ENCODE data around the gene NT5C1B. TPM values are rescaled to one million over a fixed set of nuclear protein-coding genes. Genes with fewer than 3 reads are reported as not detected.

The NT5C1B gene
- total RNA-seq, 2 donors from 2014 or later = not detected

DNA sequence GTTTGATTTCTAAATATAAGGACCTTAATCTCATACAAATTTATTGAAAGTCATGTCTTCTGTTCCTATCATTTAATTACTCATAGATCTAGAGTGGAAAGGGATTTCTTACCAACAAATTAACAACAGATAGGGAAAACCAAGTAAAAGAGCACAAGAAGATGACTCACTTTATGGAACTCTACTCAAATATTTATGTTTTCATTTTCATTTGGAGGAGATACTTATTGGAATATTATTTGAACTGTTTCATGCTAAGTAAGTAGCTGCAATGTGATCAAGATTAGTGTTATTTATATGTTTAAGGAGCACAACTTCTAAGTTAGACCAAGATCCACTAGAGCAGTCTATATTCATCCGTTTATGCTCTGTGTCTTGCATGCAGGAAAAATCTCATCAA, 1.3 kb downstream of the NT5C1B start:
- Mint-ChIP-seq H3K27me3 (no peaks in the 10 kb centered on the region), H3K4me1 (no peaks in the 10 kb centered on the region), H3K4me3 (no peak overlapping the region), H3K27ac (no peak overlapping the region), H3K9me3 (peaks cover 5% of the 10 kb centered on the region), H3K36me3 (ENCODE audit: low read depth) (peaks cover 4% of the 10 kb centered on the region)
- ATAC-seq (replicated peaks) = no peak

DNA sequence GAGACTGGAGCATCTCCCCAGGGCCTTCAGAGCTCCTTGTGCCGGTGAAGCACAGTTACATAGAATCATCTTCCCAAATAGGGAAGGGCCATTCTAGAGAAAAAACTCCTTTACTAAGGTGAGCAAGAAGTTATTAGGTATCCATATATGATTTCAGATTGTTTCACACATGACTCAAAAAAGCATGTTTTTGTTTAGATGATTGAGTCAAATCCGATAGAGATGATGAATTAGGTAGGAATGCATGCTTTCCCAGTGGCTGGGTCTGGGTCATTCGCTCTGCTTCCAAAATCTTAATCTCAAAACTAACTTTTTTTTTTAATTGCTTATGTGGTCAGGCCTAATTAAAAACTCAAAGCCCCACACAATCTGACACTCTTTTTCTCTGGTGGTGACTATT, 3.8 kb downstream of the NT5C1B start:
- Mint-ChIP-seq H3K36me3 (ENCODE audit: low read depth) (peaks cover 4% of the 10 kb centered on the region), H3K4me1 (no peaks in the 10 kb centered on the region), H3K27ac (no peak overlapping the region), H3K27me3 (no peaks in the 10 kb centered on the region), H3K4me3 (no peak overlapping the region), H3K9me3 (peaks cover 5% of the 10 kb centered on the region)
- ATAC-seq (replicated peaks) = no peak

DNA sequence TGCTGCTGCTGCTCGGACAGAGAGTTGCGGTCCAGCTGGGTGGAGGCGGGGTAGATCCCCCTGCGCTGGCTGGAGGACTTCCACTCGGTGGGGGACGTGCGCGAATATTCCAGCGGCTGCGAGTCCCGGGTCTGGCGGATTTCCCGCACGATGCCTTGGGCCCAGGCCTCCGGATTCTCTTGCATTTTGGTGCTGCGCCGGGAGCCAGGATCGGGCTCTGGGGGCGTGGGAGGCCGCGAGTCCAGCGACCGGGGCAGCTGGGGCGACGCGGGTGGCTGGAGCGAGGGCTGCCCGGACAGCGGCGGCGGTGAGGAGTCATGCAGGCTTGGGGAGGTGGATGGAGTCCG, 4.8 kb downstream of the NT5C1B start:
- peaks cover 5% of the 10 kb centered on the region for H3K9me3 Mint-ChIP-seq
- H3K4me3 Mint-ChIP-seq = no peak overlapping the region
- H3K27ac Mint-ChIP-seq = no peak overlapping the region
- no peaks in the 10 kb centered on the region for H3K27me3 Mint-ChIP-seq
- ATAC-seq (replicated peaks) = no peak
- H3K36me3 Mint-ChIP-seq (ENCODE audit: low read depth) = peaks cover 4% of the 10 kb centered on the region
- no peaks in the 10 kb centered on the region for H3K4me1 Mint-ChIP-seq

DNA sequence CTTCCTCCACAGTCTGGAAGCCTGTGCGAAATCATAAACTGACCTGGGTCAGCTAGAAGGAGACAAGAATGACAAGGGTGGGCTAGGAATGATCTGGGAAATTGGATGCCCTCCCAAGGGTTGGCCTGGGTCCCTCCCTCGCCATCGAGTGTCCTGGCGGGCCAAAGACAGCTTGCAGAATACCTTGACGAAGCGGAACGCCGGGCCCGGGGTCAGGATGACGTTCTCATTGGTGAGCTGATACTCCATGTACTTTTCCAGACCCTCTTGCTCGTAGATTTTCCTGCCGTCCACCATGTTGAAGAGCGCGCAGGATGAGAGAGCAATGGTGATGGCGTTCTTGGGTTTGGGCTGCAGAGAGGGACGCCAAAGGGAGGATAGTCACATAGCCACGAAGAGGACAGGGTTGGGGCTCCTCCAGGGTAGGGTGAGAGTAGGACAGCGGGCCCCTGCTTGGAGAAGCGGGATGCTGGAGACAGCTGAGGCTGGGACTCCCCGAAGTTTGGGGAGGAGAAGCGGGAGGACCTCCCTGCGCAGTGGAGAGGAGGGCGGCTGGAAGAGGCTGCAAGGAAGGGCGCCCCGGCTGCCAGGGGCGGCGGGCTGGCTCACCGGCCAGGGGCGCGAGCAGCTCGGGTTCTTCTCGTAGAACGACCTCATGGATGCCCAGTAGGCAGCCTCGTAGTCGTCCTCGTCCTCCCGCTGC, 5.3 kb downstream of the NT5C1B start:
- H3K4me1 Mint-ChIP-seq = no peaks in the 10 kb centered on the region

DNA sequence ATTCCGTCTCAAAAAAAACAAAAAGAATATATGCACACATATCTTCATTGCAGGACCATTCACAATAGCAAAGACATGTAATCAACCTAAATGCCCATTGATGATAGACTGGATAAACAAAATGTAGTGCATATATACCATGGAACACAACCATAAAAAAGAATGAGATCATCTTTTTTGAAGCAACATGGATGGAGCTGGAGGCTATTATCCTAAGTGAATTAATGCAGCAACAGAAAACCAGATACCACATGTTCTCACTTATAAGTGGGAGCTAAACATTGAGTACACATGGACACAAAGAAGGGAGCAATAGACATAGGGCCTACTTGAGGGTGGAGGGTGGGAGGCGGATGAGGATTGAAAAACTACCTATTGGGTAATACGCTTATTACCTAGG, 8.8 kb downstream of the NT5C1B start:
- Mint-ChIP-seq H3K4me1 (no peaks in the 10 kb centered on the region), H3K9me3 (peaks cover 15% of the 10 kb centered on the region), H3K27me3 (no peaks in the 10 kb centered on the region), H3K36me3 (ENCODE audit: low read depth) (peaks cover 4% of the 10 kb centered on the region), H3K27ac (no peak overlapping the region), H3K4me3 (no peak overlapping the region)
- ATAC-seq (replicated peaks) = no peak

More for the DNA sequence above, 5.3 kb downstream of the NT5C1B start:
- ATAC-seq (replicated peaks) = no peak
- Mint-ChIP-seq H3K4me3 (no peak overlapping the region), H3K36me3 (ENCODE audit: low read depth) (peaks cover 4% of the 10 kb centered on the region), H3K27me3 (no peaks in the 10 kb centered on the region), H3K27ac (no peak overlapping the region), H3K9me3 (peaks cover 5% of the 10 kb centered on the region)

DNA sequence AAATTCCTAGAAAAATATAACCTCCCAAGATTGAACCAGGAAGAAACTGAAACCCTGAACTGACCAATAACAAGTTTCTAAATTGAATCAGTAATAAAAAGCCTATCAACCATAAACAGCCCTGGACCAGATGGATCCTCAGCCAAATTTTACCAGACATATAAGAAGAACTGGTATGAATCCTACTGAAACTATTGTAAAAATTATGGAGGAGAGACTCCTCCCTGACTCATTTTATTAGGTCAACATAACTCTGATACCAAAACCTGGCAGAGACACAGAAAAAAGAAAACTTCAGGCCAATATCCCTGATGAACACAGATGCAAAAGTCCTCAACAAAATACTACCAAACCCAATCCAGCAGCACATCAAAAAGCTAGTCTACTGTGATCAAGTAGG, 11.3 kb downstream of the NT5C1B start:
- Mint-ChIP-seq H3K4me3 (no peak overlapping the region), H3K9me3 (peaks cover 13% of the 10 kb centered on the region), H3K27me3 (no peaks in the 10 kb centered on the region), H3K36me3 (ENCODE audit: low read depth) (no peaks in the 10 kb centered on the region), H3K4me1 (no peaks in the 10 kb centered on the region), H3K27ac (no peak overlapping the region)
- ATAC-seq (replicated peaks) = no peak

DNA sequence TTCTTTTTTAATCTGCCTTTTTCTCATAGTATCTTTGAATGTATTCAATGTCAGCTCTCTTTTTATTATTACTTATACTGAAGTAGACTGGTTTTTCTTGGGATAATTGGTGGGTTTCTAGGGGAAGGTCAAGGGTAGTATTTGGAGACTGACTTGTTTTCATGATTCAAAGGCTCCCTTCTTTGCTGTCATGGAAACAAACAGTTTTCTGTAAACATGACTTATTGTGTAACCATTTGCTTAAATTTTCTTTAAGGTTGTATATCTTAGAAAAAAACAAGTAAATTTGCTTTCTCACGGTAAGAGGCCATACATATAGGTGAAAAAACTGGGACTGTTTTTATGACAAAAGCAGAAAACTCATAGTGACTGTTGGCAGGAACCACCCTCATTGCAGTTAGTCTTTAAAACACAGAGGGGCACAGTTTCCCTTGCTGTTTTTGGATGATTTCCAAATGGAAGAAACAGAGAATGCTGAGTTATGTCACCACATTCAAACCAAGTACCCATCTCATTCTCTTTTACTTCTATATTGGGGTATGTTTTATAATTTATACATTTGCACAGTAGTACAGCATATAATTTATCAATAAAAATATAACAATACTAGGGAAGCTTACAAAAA, 23.1 kb downstream of the NT5C1B start:
- peaks cover 35% of the 10 kb centered on the region for H3K36me3 Mint-ChIP-seq (ENCODE audit: low read depth)
- no peaks in the 10 kb centered on the region for H3K27me3 Mint-ChIP-seq
- H3K9me3 Mint-ChIP-seq = no peaks in the 10 kb centered on the region

DNA sequence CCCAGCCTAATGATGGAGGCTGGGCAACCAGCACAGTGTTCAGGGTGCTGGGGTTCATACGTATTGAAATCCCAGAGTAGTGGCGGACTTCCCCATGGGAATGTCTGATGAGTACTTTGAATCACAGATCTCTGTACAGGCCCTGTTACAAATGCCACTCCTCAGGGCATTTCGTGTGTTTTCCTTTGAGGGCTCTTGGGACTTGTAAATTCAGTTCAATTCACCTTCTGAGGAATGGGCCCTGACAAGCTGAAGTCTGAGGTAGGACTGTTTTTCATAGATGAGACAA, 28.6 kb downstream of the NT5C1B start:
- ATAC-seq (replicated peaks) = no peak
- H3K27ac Mint-ChIP-seq = peak overlapping the region; percentile 95
- peaks cover 14% of the 10 kb centered on the region for H3K4me1 Mint-ChIP-seq
- no peaks in the 10 kb centered on the region for H3K9me3 Mint-ChIP-seq
- peaks cover 27% of the 10 kb centered on the region for H3K36me3 Mint-ChIP-seq (ENCODE audit: low read depth)
- peak overlapping the region; percentile 93 for H3K4me3 Mint-ChIP-seq
- H3K27me3 Mint-ChIP-seq = no peaks in the 10 kb centered on the region

More for the DNA sequence above, 23.1 kb downstream of the NT5C1B start:
- Mint-ChIP-seq H3K27ac (no peak overlapping the region), H3K4me1 (no peaks in the 10 kb centered on the region), H3K4me3 (no peak overlapping the region)
- ATAC-seq (replicated peaks) = no peak

DNA sequence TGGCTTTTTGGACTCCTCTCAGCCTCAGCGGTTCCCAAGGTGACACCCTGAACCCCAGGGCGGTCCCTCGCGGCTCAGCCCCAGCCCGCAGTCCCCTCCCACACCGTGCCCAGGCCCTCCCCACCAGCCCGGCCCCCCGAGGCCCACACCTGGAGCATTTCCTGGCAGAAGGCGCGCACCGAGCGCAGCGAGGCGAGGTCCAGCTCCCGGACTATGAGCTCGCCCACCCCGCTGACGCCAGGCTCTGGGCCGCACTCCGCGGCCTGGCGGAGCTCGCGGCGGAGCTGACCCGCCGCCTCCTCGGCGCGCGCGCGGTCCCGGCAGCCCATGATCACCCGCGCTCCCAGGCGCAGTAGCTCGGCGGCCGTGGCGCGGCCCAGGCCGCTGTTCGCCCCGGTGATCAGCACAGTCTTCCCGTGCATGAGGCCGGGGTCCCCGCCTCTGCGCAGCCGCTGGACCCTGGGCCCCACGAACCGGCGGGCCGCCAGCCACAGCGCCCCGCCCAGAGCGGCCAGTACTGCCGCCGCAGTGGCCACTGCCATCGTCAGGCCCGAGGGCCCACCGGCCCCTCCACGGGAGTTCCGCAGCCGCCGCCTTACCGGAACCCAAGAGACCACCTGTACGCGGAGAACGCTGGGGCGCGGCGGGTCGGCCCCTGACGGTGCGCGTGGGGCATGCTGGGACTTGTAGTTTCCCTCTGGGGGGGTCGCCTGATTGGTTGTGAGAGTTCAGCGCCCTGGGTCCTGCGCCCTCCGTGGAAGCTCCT, 29.2 kb downstream of the NT5C1B start, which contains the start of gene RDH14:
RDH14 (minus strand) TSS at position 623 of the 766 bp plus-strand sequence; CDS start at position 542, 81 bp downstream.
- Mint-ChIP-seq H3K27me3 (no peaks in the 10 kb centered on the region), H3K27ac (peak within 1 kb of the TSS; percentile 95)
- ATAC-seq (replicated peaks) = peak; percentile 94

DNA sequence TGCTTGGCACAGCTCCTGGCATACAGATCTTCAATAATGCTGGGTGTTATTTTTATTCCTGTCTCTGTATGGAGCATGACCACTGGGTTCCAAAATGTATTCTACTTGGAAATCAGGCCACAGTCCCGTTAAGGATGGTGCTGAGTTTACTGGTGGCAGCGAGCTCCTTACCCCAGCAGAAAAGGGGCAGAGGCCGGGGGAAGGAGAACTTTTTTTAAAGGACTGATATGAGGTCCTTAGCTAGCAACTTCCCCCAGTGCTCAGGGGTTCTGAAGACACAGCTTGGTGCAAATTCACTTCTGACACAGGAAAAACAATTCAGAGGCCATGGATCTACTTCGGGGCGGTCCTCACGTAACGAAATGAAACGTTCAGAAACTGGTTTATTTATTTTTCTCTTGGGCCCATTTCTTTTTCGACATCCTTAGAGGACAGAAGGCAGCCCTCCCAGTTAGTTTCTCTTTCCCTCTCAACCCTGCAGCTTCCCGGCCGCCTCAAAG, 29.8 kb downstream of the NT5C1B start:
- Mint-ChIP-seq H3K9me3 (no peaks in the 10 kb centered on the region), H3K4me1 (peaks cover 14% of the 10 kb centered on the region), H3K27ac (peak overlapping the region; percentile 95), H3K36me3 (ENCODE audit: low read depth) (peaks cover 28% of the 10 kb centered on the region), H3K27me3 (no peaks in the 10 kb centered on the region), H3K4me3 (peak overlapping the region; percentile 93)
- peak; percentile 0 for ATAC-seq (replicated peaks)

More for the DNA sequence above, 29.2 kb downstream of the NT5C1B start, which contains the start of gene RDH14:
- Mint-ChIP-seq H3K4me1 (peaks cover 14% of the 10 kb centered on the region), H3K4me3 (peak within 1 kb of the TSS; percentile 93), H3K36me3 (ENCODE audit: low read depth) (peaks cover 28% of the 10 kb centered on the region), H3K9me3 (no peaks in the 10 kb centered on the region)

DNA sequence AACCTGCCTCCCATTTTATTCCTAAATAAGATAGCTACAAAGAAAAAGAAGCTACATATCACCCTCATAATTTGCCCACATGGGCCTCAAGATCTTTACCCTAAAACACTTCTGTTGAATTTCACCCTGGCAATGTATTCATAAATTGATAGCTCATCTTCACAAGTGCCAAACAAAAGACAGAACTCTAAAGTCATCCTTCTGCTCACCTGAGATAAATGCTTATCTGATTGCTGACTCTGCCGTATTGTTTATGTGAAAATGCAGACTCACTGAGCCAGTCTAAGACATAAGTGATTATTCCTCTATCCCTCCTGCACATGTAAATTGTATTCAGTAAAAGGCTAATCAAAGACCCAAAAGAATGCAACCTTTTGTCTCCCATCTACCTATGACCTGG, 30.9 kb downstream of the NT5C1B start:
- peak overlapping the region; percentile 93 for H3K4me3 Mint-ChIP-seq
- H3K4me1 Mint-ChIP-seq = peaks cover 14% of the 10 kb centered on the region
- ATAC-seq (replicated peaks) = no peak
- H3K27me3 Mint-ChIP-seq = no peaks in the 10 kb centered on the region
- peaks cover 36% of the 10 kb centered on the region for H3K36me3 Mint-ChIP-seq (ENCODE audit: low read depth)
- no peaks in the 10 kb centered on the region for H3K9me3 Mint-ChIP-seq
- H3K27ac Mint-ChIP-seq = no peak overlapping the region

DNA sequence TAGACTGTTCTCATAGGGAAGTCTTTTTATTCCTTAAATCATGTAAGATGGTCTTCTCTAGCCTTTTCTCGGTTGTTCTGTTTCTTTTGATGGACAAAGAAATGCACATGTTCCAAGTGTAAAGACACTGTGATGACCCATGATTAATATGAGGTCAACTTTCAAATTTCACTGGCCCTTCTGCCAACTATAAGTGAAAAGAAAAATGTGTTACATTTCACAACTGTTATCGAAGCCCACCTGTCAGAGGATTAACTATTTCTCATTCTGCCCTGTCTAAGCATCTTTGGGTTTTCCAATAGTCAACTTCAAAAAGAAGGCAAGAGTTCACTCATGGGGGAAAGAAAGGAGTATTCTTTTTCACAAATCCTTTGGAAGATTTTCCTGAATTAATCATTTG, 32.2 kb downstream of the NT5C1B start:
- Mint-ChIP-seq H3K4me1 (peaks cover 21% of the 10 kb centered on the region), H3K36me3 (ENCODE audit: low read depth) (peaks cover 46% of the 10 kb centered on the region), H3K27ac (no peak overlapping the region), H3K9me3 (no peaks in the 10 kb centered on the region), H3K27me3 (no peaks in the 10 kb centered on the region), H3K4me3 (no peak overlapping the region)
- no peak for ATAC-seq (replicated peaks)

DNA sequence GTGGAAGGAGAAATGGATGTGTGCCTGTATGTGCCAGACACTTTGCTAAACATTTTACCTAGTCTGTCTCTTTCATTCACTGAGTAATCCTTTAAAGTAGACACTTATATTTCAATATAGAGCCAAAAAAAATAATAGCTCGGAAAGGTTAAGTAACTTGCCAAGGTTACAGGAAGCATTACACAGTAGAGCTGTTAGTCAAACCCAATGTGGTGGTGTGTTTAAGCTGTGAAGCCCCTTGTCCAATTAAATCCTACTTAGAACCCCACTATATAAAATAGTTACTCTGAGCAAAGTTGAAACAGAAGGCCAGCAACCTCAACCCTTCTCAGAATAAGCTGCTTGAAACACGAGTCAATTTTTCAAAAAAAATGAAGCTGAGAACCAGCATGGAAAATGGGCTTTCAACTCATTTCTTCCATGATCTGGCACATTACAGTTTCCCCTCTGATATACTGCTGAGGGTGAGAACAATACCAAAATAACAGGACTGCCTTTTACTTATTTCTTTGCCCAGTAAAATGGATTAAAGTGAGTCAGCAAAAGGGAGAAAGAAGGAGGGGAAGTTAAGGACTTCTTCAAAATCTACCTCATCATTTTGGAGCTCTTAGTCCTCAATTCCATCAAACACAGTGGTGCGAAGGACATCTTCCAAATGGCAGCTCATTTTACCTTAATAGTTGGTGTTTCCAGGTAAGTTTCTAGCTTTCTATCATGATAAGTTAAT, 36.9 kb downstream of the NT5C1B start:
- H3K9me3 Mint-ChIP-seq = no peaks in the 10 kb centered on the region
- peaks cover 48% of the 10 kb centered on the region for H3K36me3 Mint-ChIP-seq (ENCODE audit: low read depth)
- no peak overlapping the region for H3K4me3 Mint-ChIP-seq
- ATAC-seq (replicated peaks) = no peak
- peaks cover 18% of the 10 kb centered on the region for H3K4me1 Mint-ChIP-seq
- peak overlapping the region; percentile 33 for H3K27ac Mint-ChIP-seq
- no peaks in the 10 kb centered on the region for H3K27me3 Mint-ChIP-seq

DNA sequence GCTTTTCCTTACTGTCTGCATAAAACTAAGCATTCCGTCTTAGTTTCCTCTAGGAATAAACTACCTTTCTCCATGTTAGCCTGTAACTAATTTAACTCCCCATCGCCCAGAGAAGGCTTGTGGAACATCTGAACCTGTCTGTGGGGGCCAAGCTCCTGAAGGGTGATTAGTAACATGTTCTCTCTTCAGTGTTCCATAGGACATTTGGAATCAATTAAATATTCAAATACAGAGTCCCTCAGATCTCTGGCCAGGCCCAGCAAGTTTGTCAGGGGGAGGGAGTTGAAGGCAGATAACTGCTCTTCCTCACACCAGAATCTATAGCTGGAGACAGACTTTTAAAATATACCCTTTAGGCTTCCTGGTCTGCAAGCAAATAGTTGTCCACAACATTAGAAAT, 37.7 kb downstream of the NT5C1B start:
- ATAC-seq (replicated peaks) = no peak
- peaks cover 13% of the 10 kb centered on the region for H3K4me1 Mint-ChIP-seq
- H3K4me3 Mint-ChIP-seq = no peak overlapping the region

More for the DNA sequence above, 37.7 kb downstream of the NT5C1B start:
- Mint-ChIP-seq H3K27me3 (no peaks in the 10 kb centered on the region), H3K9me3 (no peaks in the 10 kb centered on the region), H3K36me3 (ENCODE audit: low read depth) (peaks cover 41% of the 10 kb centered on the region), H3K27ac (no peak overlapping the region)

All from activated T-helper 17 cell treated with anti-CD3 and anti-CD28 coated beads, Interleukin-2, amount 50 U/mL, for 72 hours (primary cell).